H9 (cell line): Measurements from ENCODE around the gene CMTM8. TPM values are rescaled to one million over a fixed set of nuclear protein-coding genes. Genes with fewer than 3 reads are reported as not detected.

Experiments
- DNase-seq: peaks from one replicate; pipeline ENCODE4 v3.0.0-alpha.2; 2017
- H2AFZ ChIP-seq: one replicate; pipeline ENCODE4 v1.6.1; 2013; ENCODE audit warnings: mild to moderate bottlenecking, low read length, control low read depth, moderate library complexity
- H2AK5ac ChIP-seq: 2 replicates; pipeline ENCODE4 v1.6.1; 2013; ENCODE audit warnings: low read length, control low read depth, mixed read lengths; ENCODE audit not compliant: insufficient read length
- H2BK120ac ChIP-seq: one replicate; pipeline ENCODE4 v1.6.1; 2013; ENCODE audit warnings: low read depth, mild to moderate bottlenecking, low read length, control low read depth, inconsistent platforms; ENCODE audit not compliant: poor library complexity, severe bottlenecking
- H2BK12ac ChIP-seq: 2 replicates; pipeline ENCODE4 v1.6.1; 2013; ENCODE audit warnings: low read length, control low read depth, mixed read lengths, low read depth; ENCODE audit not compliant: insufficient read length
- H2BK15ac ChIP-seq: 2 replicates; pipeline ENCODE4 v1.6.1; 2013; ENCODE audit warnings: low read depth, low read length, control low read depth
- H2BK20ac ChIP-seq: one replicate; pipeline ENCODE4 v1.6.1; 2013; ENCODE audit warnings: low read depth, mild to moderate bottlenecking, low read length, control low read depth, inconsistent platforms; ENCODE audit not compliant: poor library complexity, severe bottlenecking
- H2BK5ac ChIP-seq: 2 replicates; pipeline ENCODE4 v1.6.1; 2013; ENCODE audit warnings: low read length, control low read depth, mixed read lengths; ENCODE audit not compliant: insufficient read length
- H3K14ac ChIP-seq: 2 replicates; pipeline ENCODE4 v1.6.1; 2013; ENCODE audit warnings: low read length, control low read depth; ENCODE audit not compliant: insufficient read depth
- H3K18ac ChIP-seq: 2 replicates; pipeline ENCODE4 v1.6.1; 2013; ENCODE audit warnings: low read depth, mild to moderate bottlenecking, mixed read lengths, low read length, control low read depth; ENCODE audit not compliant: insufficient read length
- H3K23ac ChIP-seq: 2 replicates; pipeline ENCODE4 v1.6.1; 2013; ENCODE audit warnings: low read length, control low read depth, mixed read lengths, low read depth; ENCODE audit not compliant: insufficient read length
- H3K23me2 ChIP-seq: 2 replicates; pipeline ENCODE4 v1.6.1; 2013; ENCODE audit warnings: low read depth, mild to moderate bottlenecking, mixed read lengths, low read length, control low read depth; ENCODE audit not compliant: insufficient read length, poor library complexity, severe bottlenecking
- H3K27ac ChIP-seq: 2 replicates; pipeline ENCODE4 v1.5.1; 2013; ENCODE audit warnings: low read length, control low read depth, mixed read lengths, low read depth; ENCODE audit not compliant: insufficient read length
- H3K27me3 ChIP-seq: 2 replicates; pipeline ENCODE4 v1.6.1; 2013; ENCODE audit warnings: low read length, control low read depth, inconsistent platforms; ENCODE audit not compliant: insufficient read depth
- H3K4ac ChIP-seq: 2 replicates; pipeline ENCODE4 v1.6.1; 2013; ENCODE audit warnings: low read depth, mild to moderate bottlenecking, control low read depth, inconsistent platforms, low read length, moderate library complexity
- H3K4me1 ChIP-seq: 2 replicates; pipeline ENCODE4 v1.6.1; 2013; ENCODE audit warnings: low read length, control low read depth, inconsistent platforms; ENCODE audit not compliant: insufficient read depth
- H3K4me2 ChIP-seq: 2 replicates; pipeline ENCODE4 v1.6.1; 2013; ENCODE audit warnings: low read length, control low read depth, mixed read lengths; ENCODE audit not compliant: insufficient read length, insufficient read depth
- H3K56ac ChIP-seq: 2 replicates; pipeline ENCODE4 v1.6.1; 2013; ENCODE audit warnings: low read depth, mild to moderate bottlenecking, mixed read lengths, low read length, control low read depth; ENCODE audit not compliant: insufficient read length
- H3K79me1 ChIP-seq: 2 replicates; pipeline ENCODE4 v1.6.1; 2013; ENCODE audit warnings: low read depth, mild to moderate bottlenecking, moderate library complexity, low read length, control low read depth, inconsistent platforms; ENCODE audit not compliant: insufficient read depth, poor library complexity, severe bottlenecking
- H3K79me2 ChIP-seq: 2 replicates; pipeline ENCODE4 v1.6.1; 2013; ENCODE audit warnings: low read length, control low read depth, inconsistent platforms; ENCODE audit not compliant: insufficient read depth
- H3K9ac ChIP-seq: 2 replicates; pipeline ENCODE4 v1.6.1; 2013; ENCODE audit warnings: low read length, control low read depth, mixed read lengths; ENCODE audit not compliant: insufficient read length; ENCODE audit errors: extremely low read depth
- H3K9me3 ChIP-seq: one replicate; pipeline ENCODE4 v1.6.1; 2013; ENCODE audit warnings: low read depth, low read length, inconsistent platforms; ENCODE audit not compliant: control insufficient read depth
- H3T11ph ChIP-seq: one replicate; pipeline ENCODE4 v1.6.1; 2013; ENCODE audit warnings: mild to moderate bottlenecking, low read length, control low read depth, inconsistent platforms
- H4K20me1 ChIP-seq: one replicate; pipeline ENCODE4 v1.6.1; 2013; ENCODE audit not compliant: control insufficient read depth, insufficient read length, insufficient read depth
- H4K5ac ChIP-seq: 2 replicates; pipeline ENCODE4 v1.6.1; 2013; ENCODE audit warnings: low read depth, mild to moderate bottlenecking, mixed read lengths, low read length, control low read depth; ENCODE audit not compliant: insufficient read length
- H4K8ac ChIP-seq: replicated peaks from 2 replicates; pipeline ENCODE4 v1.6.1; 2013; ENCODE audit warnings: low read length, control low read depth, mixed read lengths, low read depth; ENCODE audit not compliant: insufficient read length
- H4K91ac ChIP-seq: 2 replicates; pipeline ENCODE4 v1.6.1; 2013; ENCODE audit warnings: low read depth, mild to moderate bottlenecking, moderate library complexity, mixed read lengths, low read length, control low read depth; ENCODE audit not compliant: insufficient read length
- H3K27ac Mint-ChIP-seq, 3 experiments: 2 replicates in 2 of 3; 3 replicates in 1 of 3; pipeline ENCODE4 v1.8.0; 2020 to 2021; ENCODE audit warnings: mixed read lengths in 3 of 3, mild to moderate bottlenecking in 1 of 3, moderate library complexity in 1 of 3
- H3K27me3 Mint-ChIP-seq: 2 replicates; pipeline ENCODE4 v1.8.0; 2021; ENCODE audit warnings: low read depth, mild to moderate bottlenecking, moderate library complexity, mixed read lengths
- H3K36me3 Mint-ChIP-seq, 3 experiments: 2 replicates in 2 of 3; 3 replicates in 1 of 3; pipeline ENCODE4 v1.8.0; 2020 to 2021; ENCODE audit warnings: low read depth in 3 of 3, mixed read lengths in 3 of 3; ENCODE audit not compliant: insufficient read depth in 1 of 3
- H3K4me1 Mint-ChIP-seq, 2 experiments: 2 replicates each; pipeline ENCODE4 v1.8.0; 2020; ENCODE audit warnings: mixed read lengths in 2 of 2
- H3K4me3 Mint-ChIP-seq, 2 experiments: 2 replicates in 1 of 2; 3 replicates in 1 of 2; pipeline ENCODE4 v1.8.0; 2020 to 2021; ENCODE audit warnings: mild to moderate bottlenecking in 2 of 2, mixed read lengths in 2 of 2, moderate library complexity in 1 of 2
- H3K9me3 Mint-ChIP-seq, 2 experiments: 2 replicates in 1 of 2; 3 replicates in 1 of 2; pipeline ENCODE4 v1.8.0; 2020; ENCODE audit warnings: mild to moderate bottlenecking in 2 of 2, mixed read lengths in 2 of 2, moderate library complexity in 1 of 2
- WGBS: extraction: QIAGEN DNeasy Blood & Tissue Kit; methylation state at CpG from one replicate; pipeline ENCODE4 v1.1.7; 2013; ENCODE audit warnings: missing lambda C conversion rate, low lambda C conversion rate, mixed read lengths; ENCODE audit not compliant: insufficient read length; ENCODE audit errors: extremely low coverage; 5-methylcytosine and 5-hydroxymethylcytosine counted together
- total RNA-seq: library from RNA; stranded (reverse); gene quantifications from 2 replicates; pipeline ENCODE4 v1.2.1, GENCODE V29; 2021
- TF ChIP-seq, protein P1 (sequence below): fragments of 200-600 bp; sonication (generic); conservative IDR thresholded peaks from 3 replicates; pipeline ENCODE4 v1.8.0; 2021; ENCODE audit warnings: antibody characterized with exemption, mild to moderate bottlenecking

CMTM8 gene
- total RNA-seq, 1 experiment from 2014 or later: 4.0 TPM

GRCh38 chr3:32383136-32383711 is 144.7 kb downstream of the CMTM8 start:
- H4K91ac ChIP-seq: no peak overlapping the region
- H2BK12ac ChIP-seq: no peak overlapping the region
- H2AK5ac ChIP-seq: no peak overlapping the region
- H3K23ac ChIP-seq: no peak overlapping the region
- Mint-ChIP-seq H3K36me3 (no peaks in the 10 kb centered on the region), H3K4me1 (peaks cover 15 to 19% of the 10 kb centered on the region in 2 experiments), H3K27me3 (peaks cover 3% of the 10 kb centered on the region; the same call in 1 of the 2 replicates), H3K9me3 (no peaks in the 10 kb centered on the region), H3K27ac (no peak overlapping the region), H3K4me3 (no peak overlapping the region)
- no peaks in the 10 kb centered on the region for H3K4me1 ChIP-seq
- H2BK20ac ChIP-seq: no peak overlapping the region
- TF ChIP-seq, protein P1, sequence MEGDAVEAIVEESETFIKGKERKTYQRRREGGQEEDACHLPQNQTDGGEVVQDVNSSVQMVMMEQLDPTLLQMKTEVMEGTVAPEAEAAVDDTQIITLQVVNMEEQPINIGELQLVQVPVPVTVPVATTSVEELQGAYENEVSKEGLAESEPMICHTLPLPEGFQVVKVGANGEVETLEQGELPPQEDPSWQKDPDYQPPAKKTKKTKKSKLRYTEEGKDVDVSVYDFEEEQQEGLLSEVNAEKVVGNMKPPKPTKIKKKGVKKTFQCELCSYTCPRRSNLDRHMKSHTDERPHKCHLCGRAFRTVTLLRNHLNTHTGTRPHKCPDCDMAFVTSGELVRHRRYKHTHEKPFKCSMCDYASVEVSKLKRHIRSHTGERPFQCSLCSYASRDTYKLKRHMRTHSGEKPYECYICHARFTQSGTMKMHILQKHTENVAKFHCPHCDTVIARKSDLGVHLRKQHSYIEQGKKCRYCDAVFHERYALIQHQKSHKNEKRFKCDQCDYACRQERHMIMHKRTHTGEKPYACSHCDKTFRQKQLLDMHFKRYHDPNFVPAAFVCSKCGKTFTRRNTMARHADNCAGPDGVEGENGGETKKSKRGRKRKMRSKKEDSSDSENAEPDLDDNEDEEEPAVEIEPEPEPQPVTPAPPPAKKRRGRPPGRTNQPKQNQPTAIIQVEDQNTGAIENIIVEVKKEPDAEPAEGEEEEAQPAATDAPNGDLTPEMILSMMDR: no peak
- no peak overlapping the region for H3T11ph ChIP-seq
- no peak overlapping the region for H3K56ac ChIP-seq
- H3K14ac ChIP-seq: no peak overlapping the region
- no peaks in the 10 kb centered on the region for H4K20me1 ChIP-seq
- no peaks in the 10 kb centered on the region for H3K79me1 ChIP-seq
- H2BK5ac ChIP-seq: no peak overlapping the region
- H3K9ac ChIP-seq: no peak overlapping the region
- no peak overlapping the region for H4K8ac ChIP-seq
- no peak overlapping the region for H2BK120ac ChIP-seq
- H3K27ac ChIP-seq: no peak overlapping the region
- H3K4ac ChIP-seq: no peak overlapping the region
- H3K9me3 ChIP-seq: no peaks in the 10 kb centered on the region
- no peak for DNase-seq
- H3K18ac ChIP-seq: no peak overlapping the region
- no CpG with 5 or more reads among the region's 2 CpGs for WGBS
- H4K5ac ChIP-seq: no peak overlapping the region
- H3K27me3 ChIP-seq: no peaks in the 10 kb centered on the region
- no peak overlapping the region for H2AFZ ChIP-seq
- H3K23me2 ChIP-seq: no peaks in the 10 kb centered on the region
- H2BK15ac ChIP-seq: no peak overlapping the region
- H3K79me2 ChIP-seq: no peaks in the 10 kb centered on the region
- no peak overlapping the region for H3K4me2 ChIP-seq
